ENCODE data around the gene ODAD2. TPM values are rescaled to one million over a fixed set of nuclear protein-coding genes. Genes with fewer than 3 reads are reported as not detected.

The ODAD2 gene
- total RNA-seq, 1 experiment from 2014 or later, result 20.4 TPM

- no peak overlapping the region for H3K4me3 ChIP-seq (replicated peaks in 1 of 2; ENCODE audit: low read depth in 1 of 2, low read length in 2 of 2)
- H3K27ac ChIP-seq (ENCODE audit: low read depth, low read length), result no peak overlapping the region
- H4K20me1 ChIP-seq (ENCODE audit: insufficient read depth), result no peaks in the 10 kb centered on the region
- ATAC-seq (no peak), DNase-seq (ENCODE audit: low read depth, low spot score) (no peak)
- H3K4me1 ChIP-seq (ENCODE audit: control insufficient read depth in 1 of 2, insufficient read depth in 2 of 2, low read length in 2 of 2), result no peaks in the 10 kb centered on the region; a peak in 1 of 4 replicates
- no TSS peak for BruUV-seq (replicated peaks)
- no peaks in the 10 kb centered on the region for H3K36me3 ChIP-seq (ENCODE audit: control insufficient read depth in 1 of 2, insufficient read depth in 2 of 2, low read length in 2 of 2)
- H3K9ac ChIP-seq (ENCODE audit: low read length), result no peak overlapping the region
- POLR2A ChIA-PET, result no interaction called here
- CTCF ChIA-PET, result no interaction called here
- H3K4me2 ChIP-seq (ENCODE audit: low read length), result no peak overlapping the region
- no peak overlapping the region for H2AFZ ChIP-seq (ENCODE audit: low read depth, low read length, poor library complexity, severe bottlenecking)
- intact Hi-C loops (cut with micrococcal nuclease), result no loop called here
- RAD21 ChIA-PET (ENCODE audit: low non-redundant PET in 1 of 2, low total read pairs in 2 of 2, uncharacterized antibody in 2 of 2, unreplicated experiment in 2 of 2), result no interaction called here
- no peaks in the 10 kb centered on the region for H3K79me2 ChIP-seq (ENCODE audit: insufficient read depth, low read length)
- H3K27me3 ChIP-seq (ENCODE audit: insufficient read depth, low read length), result no peaks in the 10 kb centered on the region
- no peak for TF ChIP-seq FOSL1 (IDR thresholded peaks at IDR 0.05; ENCODE audit: low read depth)
- H3K9me3 ChIP-seq (ENCODE audit: control insufficient read depth in 1 of 2, insufficient read depth in 1 of 2, low read depth in 1 of 2, low read length in 2 of 2), result no peaks in the 10 kb centered on the region
- H3K9me2 ChIP-seq (ENCODE audit: insufficient read depth), result no peaks in the 10 kb centered on the region
Measured at GRCh38 chr10:27950242-27950564, 48.7 kb downstream of the ODAD2 start.

DNA sequence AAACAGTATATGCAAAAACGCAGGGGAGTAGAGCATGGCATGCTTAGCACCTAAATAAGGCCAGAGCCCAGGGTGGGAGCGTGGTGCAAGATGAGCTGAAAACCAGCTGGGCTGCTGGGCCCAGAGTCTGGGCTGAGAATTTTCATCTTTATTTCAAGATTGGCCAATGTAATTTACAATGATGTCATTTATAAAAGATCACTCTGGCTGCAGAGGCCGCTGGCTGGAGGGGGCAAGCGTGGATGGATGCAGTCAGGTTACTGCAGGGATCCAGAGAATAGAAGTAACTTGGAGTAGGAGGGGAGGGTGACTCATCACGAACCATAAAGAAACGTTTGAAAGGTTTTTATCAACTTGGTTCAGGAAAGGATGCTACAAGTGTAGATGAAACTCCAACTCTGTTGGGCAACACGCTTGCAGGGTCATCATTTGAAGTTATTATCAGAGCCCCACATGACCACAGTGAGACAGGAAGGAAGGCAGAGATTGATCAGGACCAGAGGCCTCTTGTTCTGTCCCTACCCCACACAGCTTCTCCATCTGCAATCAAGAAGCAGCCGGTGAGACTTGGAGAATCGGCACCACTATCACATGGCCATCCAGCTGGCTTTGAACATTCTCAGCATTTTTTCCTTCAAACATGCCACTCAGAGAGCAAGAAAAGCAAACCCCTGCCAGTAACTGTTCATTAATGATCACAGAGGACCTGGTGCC, 49.2 kb downstream of the ODAD2 start:
- Histone ChIP-seq H3K9me3 (ENCODE audit: control insufficient read depth in 1 of 2, insufficient read depth in 1 of 2, low read depth in 1 of 2, low read length in 2 of 2) (no peaks in the 10 kb centered on the region), H3K27me3 (ENCODE audit: insufficient read depth, low read length) (no peaks in the 10 kb centered on the region), H4K20me1 (ENCODE audit: insufficient read depth) (no peaks in the 10 kb centered on the region), H3K79me2 (ENCODE audit: insufficient read depth, low read length) (no peaks in the 10 kb centered on the region), H2AFZ (ENCODE audit: low read depth, low read length, poor library complexity, severe bottlenecking) (no peak overlapping the region), H3K4me3 (replicated peaks in 1 of 2; ENCODE audit: low read depth in 1 of 2, low read length in 2 of 2) (no peak overlapping the region), H3K9ac (ENCODE audit: low read length) (no peak overlapping the region), H3K9me2 (ENCODE audit: insufficient read depth) (no peaks in the 10 kb centered on the region), H3K27ac (ENCODE audit: low read depth, low read length) (no peak overlapping the region), H3K4me1 (ENCODE audit: control insufficient read depth in 1 of 2, insufficient read depth in 2 of 2, low read length in 2 of 2) (no peaks in the 10 kb centered on the region; a peak in 1 of 4 replicates), H3K4me2 (ENCODE audit: low read length) (no peak overlapping the region), H3K36me3 (ENCODE audit: control insufficient read depth in 1 of 2, insufficient read depth in 2 of 2, low read length in 2 of 2) (no peaks in the 10 kb centered on the region)
- intact Hi-C loops (cut with micrococcal nuclease), result no loop called here
- no peak for DNase-seq (ENCODE audit: low read depth, low spot score)
- BruUV-seq (replicated peaks), result no TSS peak
- no peak for ATAC-seq
- RAD21 ChIA-PET (ENCODE audit: low non-redundant PET in 1 of 2, low total read pairs in 2 of 2, uncharacterized antibody in 2 of 2, unreplicated experiment in 2 of 2), result no interaction called here
- CTCF ChIA-PET, result no interaction called here
- POLR2A ChIA-PET, result no interaction called here
- TF ChIP-seq, protein P1, sequence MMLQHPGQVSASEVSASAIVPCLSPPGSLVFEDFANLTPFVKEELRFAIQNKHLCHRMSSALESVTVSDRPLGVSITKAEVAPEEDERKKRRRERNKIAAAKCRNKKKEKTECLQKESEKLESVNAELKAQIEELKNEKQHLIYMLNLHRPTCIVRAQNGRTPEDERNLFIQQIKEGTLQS (IDR thresholded peaks at IDR 0.05), result no peak
- no peak for TF ChIP-seq ZFX (IDR thresholded peaks at IDR 0.05)
- no peak for TF ChIP-seq EGR1 (IDR thresholded peaks at IDR 0.05; ENCODE audit: low read depth)
- TF ChIP-seq, protein P2, sequence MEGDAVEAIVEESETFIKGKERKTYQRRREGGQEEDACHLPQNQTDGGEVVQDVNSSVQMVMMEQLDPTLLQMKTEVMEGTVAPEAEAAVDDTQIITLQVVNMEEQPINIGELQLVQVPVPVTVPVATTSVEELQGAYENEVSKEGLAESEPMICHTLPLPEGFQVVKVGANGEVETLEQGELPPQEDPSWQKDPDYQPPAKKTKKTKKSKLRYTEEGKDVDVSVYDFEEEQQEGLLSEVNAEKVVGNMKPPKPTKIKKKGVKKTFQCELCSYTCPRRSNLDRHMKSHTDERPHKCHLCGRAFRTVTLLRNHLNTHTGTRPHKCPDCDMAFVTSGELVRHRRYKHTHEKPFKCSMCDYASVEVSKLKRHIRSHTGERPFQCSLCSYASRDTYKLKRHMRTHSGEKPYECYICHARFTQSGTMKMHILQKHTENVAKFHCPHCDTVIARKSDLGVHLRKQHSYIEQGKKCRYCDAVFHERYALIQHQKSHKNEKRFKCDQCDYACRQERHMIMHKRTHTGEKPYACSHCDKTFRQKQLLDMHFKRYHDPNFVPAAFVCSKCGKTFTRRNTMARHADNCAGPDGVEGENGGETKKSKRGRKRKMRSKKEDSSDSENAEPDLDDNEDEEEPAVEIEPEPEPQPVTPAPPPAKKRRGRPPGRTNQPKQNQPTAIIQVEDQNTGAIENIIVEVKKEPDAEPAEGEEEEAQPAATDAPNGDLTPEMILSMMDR (IDR thresholded peaks at IDR 0.05 in 2 of 3, conservative IDR thresholded peaks at IDR 0.05 in 1 of 3; ENCODE audit: borderline replicate concordance in 1 of 3, insufficient read depth in 1 of 3, low read depth in 2 of 3, low read length in 2 of 3), result no peak
- TF ChIP-seq JUND (IDR thresholded peaks at IDR 0.05), result no peak
- TF ChIP-seq ELF1 (IDR thresholded peaks at IDR 0.05; ENCODE audit: borderline replicate concordance, low read depth), result no peak
- TF ChIP-seq POLR2A (IDR thresholded peaks at IDR 0.05; ENCODE audit: borderline replicate concordance, extremely low read depth, insufficient read depth, insufficient read length), result no peak
- TF ChIP-seq SRF (IDR thresholded peaks at IDR 0.05; ENCODE audit: low read depth), result no peak
- TF ChIP-seq, protein P3, sequence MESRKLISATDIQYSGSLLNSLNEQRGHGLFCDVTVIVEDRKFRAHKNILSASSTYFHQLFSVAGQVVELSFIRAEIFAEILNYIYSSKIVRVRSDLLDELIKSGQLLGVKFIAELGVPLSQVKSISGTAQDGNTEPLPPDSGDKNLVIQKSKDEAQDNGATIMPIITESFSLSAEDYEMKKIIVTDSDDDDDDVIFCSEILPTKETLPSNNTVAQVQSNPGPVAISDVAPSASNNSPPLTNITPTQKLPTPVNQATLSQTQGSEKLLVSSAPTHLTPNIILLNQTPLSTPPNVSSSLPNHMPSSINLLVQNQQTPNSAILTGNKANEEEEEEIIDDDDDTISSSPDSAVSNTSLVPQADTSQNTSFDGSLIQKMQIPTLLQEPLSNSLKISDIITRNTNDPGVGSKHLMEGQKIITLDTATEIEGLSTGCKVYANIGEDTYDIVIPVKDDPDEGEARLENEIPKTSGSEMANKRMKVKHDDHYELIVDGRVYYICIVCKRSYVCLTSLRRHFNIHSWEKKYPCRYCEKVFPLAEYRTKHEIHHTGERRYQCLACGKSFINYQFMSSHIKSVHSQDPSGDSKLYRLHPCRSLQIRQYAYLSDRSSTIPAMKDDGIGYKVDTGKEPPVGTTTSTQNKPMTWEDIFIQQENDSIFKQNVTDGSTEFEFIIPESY (IDR thresholded peaks at IDR 0.05; ENCODE audit: extremely low read depth, insufficient replicate concordance, low read length), result no peak
- TF ChIP-seq, protein P4, sequence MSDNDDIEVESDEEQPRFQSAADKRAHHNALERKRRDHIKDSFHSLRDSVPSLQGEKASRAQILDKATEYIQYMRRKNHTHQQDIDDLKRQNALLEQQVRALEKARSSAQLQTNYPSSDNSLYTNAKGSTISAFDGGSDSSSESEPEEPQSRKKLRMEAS (IDR thresholded peaks at IDR 0.05), result no peak
- no peak for TF ChIP-seq SIN3A (IDR thresholded peaks at IDR 0.05; ENCODE audit: low read depth)
- no peak for TF ChIP-seq CBX3 (IDR thresholded peaks at IDR 0.05; ENCODE audit: low read depth)
- no peak for TF ChIP-seq FOSL1 (IDR thresholded peaks at IDR 0.05; ENCODE audit: low read depth)
- no peak for TF ChIP-seq TCF7L2 (IDR thresholded peaks at IDR 0.05; ENCODE audit: borderline replicate concordance, extremely low read depth, insufficient read depth, insufficient read length)
- no peak for TF ChIP-seq YY1 (IDR thresholded peaks at IDR 0.05; ENCODE audit: extremely low read depth, insufficient replicate concordance, low read depth, low read length)
- no peak for TF ChIP-seq POLR2AphosphoS5 (IDR thresholded peaks at IDR 0.05; ENCODE audit: low read depth, low read length)
- TF ChIP-seq SP1 (IDR thresholded peaks at IDR 0.05; ENCODE audit: low read depth), result no peak
- no peak for TF ChIP-seq CEBPB (IDR thresholded peaks at IDR 0.05; ENCODE audit: low read depth)

Data from HCT116 (cell line).